ENCODE data around the gene MCF2L. TPM values are rescaled to one million over a fixed set of nuclear protein-coding genes. Genes with fewer than 3 reads are reported as not detected.

Gene MCF2L
- total RNA-seq, 1 donor from 2014 or later: under 0.01 TPM

DNA sequence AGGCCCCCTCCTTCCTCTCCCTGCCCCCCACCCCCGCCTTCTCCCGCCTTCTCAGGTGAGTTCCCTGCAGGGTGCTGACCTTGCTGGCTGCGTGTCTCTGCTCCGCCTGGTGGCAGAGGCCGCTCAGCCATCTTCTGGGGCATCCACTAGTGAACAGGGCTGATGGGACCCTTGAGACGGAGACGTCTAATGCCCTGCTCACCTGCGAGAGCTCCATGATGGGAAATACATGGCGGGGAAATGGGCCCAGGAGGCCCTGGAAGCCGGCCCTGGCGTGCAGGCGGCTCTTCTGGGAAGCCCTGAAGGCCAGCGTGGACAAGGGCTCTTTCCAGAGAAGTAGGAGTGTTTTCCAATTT is 121.4 kb downstream of the MCF2L start:
- no peaks in the 10 kb centered on the region for H3K36me3 ChIP-seq (ENCODE audit: control insufficient read depth, insufficient read depth, low read length)
- H3K27me3 ChIP-seq (ENCODE audit: control insufficient read depth, insufficient read depth, low read length): no peaks in the 10 kb centered on the region
- TF ChIP-seq, protein P1, sequence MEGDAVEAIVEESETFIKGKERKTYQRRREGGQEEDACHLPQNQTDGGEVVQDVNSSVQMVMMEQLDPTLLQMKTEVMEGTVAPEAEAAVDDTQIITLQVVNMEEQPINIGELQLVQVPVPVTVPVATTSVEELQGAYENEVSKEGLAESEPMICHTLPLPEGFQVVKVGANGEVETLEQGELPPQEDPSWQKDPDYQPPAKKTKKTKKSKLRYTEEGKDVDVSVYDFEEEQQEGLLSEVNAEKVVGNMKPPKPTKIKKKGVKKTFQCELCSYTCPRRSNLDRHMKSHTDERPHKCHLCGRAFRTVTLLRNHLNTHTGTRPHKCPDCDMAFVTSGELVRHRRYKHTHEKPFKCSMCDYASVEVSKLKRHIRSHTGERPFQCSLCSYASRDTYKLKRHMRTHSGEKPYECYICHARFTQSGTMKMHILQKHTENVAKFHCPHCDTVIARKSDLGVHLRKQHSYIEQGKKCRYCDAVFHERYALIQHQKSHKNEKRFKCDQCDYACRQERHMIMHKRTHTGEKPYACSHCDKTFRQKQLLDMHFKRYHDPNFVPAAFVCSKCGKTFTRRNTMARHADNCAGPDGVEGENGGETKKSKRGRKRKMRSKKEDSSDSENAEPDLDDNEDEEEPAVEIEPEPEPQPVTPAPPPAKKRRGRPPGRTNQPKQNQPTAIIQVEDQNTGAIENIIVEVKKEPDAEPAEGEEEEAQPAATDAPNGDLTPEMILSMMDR (IDR thresholded peaks at IDR 0.05; ENCODE audit: insufficient read depth, low read length, severe bottlenecking): no peak
- FAIRE-seq (no peak), DNase-seq (ENCODE audit: low read depth) (no peak)
- no peak overlapping the region for H3K4me3 ChIP-seq (ENCODE audit: low read depth, low read length)

DNA sequence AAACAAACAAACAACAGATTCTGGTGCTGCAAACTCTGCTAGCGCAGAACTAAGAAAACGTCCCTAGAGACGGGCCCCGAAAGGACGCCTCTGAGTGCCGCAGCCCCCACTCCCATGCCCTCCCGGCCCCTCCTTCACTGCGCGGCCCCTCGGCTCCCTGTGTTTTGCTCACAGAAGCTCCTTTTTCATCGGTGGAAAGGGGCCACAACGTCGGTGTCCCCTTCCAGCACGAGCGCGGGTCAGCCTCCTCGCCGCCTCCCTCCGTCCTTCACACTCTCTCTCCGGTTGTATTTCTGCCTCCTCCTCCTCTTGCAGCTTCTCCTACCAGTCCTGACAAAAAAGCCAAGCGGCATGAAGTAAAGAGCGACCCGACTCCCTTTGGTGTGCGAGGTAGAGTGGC is 121.8 kb downstream of the MCF2L start:
- Histone ChIP-seq H3K4me3 (ENCODE audit: low read depth, low read length) (no peak overlapping the region), H3K27me3 (ENCODE audit: control insufficient read depth, insufficient read depth, low read length) (no peaks in the 10 kb centered on the region), H3K36me3 (ENCODE audit: control insufficient read depth, insufficient read depth, low read length) (no peaks in the 10 kb centered on the region)
- DNase-seq (ENCODE audit: low read depth) (no peak), FAIRE-seq (no peak)
- TF ChIP-seq, protein P1 (IDR thresholded peaks at IDR 0.05; ENCODE audit: insufficient read depth, low read length, severe bottlenecking): no peak

DNA sequence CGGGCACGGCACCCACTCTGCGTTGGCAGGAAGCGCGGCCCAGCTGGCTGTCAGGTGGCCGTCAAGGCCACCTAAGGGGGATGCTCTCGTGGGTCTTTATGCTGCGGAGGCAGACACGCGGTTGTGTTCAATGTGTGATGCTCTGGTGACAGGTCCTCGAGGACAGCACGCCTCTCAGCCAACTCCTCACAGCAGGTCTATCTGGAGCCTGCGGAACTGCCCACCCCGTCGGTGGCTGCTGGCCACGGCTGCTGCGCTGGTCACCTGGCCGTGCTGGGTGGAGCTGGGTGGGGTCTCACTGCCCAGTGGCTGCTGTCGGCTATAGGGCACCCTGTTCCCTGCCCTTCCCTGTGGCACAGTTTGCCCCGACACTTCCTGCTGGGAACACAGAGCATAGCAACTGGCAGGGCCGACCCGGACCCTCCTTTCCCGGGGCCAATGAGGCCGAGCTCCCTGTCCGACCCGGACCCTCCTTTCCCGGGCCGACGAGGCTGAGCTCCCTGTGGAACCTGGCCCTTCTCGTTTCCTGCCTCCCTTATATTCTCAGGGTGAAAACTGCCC is 122.3 kb downstream of the MCF2L start:
- Histone ChIP-seq H3K36me3 (ENCODE audit: control insufficient read depth, insufficient read depth, low read length) (no peaks in the 10 kb centered on the region), H3K27me3 (ENCODE audit: control insufficient read depth, insufficient read depth, low read length) (no peaks in the 10 kb centered on the region), H3K4me3 (ENCODE audit: low read depth, low read length) (no peak overlapping the region)
- FAIRE-seq: no peak
- no peak for DNase-seq (ENCODE audit: low read depth)
- TF ChIP-seq, protein P1 (IDR thresholded peaks at IDR 0.05; ENCODE audit: insufficient read depth, low read length, severe bottlenecking): no peak

DNA sequence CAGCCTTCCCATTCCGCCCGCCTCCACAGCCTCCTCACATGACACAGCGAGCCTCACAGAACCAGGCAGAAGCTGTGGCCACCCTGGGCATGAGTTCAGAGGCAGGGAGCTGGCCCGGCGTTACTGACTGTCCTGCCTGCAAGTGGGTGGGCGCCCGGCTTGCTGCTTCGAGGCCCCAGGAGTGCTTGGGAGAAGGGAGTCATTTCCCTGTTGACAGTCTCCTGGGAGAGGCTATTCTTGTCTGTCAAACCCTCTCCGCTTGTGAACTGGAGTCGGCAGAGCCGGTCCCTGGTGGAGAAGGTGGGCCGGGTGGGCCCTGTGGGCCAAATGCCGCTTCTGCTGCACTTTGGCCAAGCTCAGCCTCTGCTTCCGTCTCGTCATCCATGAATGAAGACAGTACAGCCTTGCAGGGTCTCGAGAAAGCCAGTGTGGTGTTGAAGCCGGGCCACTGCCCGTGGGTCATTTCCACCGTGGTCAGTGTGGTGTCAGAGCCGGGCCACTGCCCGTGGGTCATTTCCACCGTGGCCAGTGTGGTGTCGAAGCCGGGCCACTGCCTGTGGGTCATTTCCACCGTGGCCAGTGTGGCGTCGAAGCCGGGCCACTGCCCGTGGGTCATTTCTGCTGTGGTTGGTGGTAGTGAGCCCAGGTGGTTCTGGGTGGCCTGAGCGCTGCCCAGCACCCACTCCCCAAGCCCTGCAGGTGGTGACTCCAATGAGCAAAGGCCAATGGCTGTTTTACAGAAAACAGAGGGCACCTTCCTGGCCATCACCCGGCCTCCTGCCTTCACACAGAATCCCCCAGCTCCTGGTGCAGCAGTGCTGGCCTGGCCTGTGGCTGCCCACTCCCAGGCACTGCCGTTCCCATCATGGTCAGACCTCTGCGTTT is 123.1 kb downstream of the MCF2L start:
- Histone ChIP-seq H3K4me3 (ENCODE audit: low read depth, low read length) (no peak overlapping the region), H3K36me3 (ENCODE audit: control insufficient read depth, insufficient read depth, low read length) (no peaks in the 10 kb centered on the region), H3K27me3 (ENCODE audit: control insufficient read depth, insufficient read depth, low read length) (no peaks in the 10 kb centered on the region)
- DNase-seq (ENCODE audit: low read depth) (no peak), FAIRE-seq (no peak)
- TF ChIP-seq, protein P1 (IDR thresholded peaks at IDR 0.05; ENCODE audit: insufficient read depth, low read length, severe bottlenecking): no peak

DNA sequence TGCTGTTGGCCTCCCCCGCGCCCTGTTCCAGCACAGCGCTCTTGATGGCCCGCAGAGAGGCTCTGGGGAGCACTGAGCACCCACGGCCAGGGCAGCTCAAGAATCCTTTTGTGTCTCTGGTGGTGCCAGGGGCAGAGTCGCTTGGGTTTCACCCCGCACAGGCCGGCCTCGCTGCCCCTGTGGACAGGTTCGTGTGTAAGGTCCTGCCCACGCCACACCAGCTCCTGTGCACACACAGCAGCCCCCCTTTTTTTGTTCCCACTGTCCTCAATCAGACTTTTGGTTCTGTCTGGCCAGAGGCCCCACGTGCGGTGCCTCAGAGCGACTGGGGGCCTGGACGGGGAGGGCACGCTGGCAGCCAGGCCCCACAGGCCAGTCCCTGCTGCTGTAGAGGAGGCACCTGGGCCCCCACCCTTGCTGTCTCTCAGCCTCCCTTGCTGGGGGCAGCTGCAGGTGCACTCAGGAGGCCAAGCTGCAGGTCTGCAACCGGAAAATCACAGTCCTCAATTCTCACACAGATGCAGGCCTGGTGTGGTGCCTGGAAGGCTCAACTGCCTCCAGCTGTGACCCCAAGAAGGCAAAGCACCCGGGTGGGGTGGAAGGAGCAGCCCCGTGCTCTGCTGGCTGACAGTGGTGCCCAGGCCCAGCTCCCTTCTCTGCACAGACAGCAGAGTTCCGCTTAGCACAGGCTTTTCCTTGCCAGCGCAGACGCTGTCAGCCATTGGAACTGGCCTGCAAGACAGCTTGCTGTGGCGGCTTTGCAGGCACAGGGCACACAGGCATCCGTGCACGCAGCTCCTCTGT is 124.0 kb downstream of the MCF2L start:
- Histone ChIP-seq H3K4me3 (ENCODE audit: low read depth, low read length) (no peak overlapping the region), H3K27me3 (ENCODE audit: control insufficient read depth, insufficient read depth, low read length) (no peaks in the 10 kb centered on the region), H3K36me3 (ENCODE audit: control insufficient read depth, insufficient read depth, low read length) (no peaks in the 10 kb centered on the region)
- no peak for FAIRE-seq
- no peak for DNase-seq (ENCODE audit: low read depth)
- TF ChIP-seq, protein P1 (IDR thresholded peaks at IDR 0.05; ENCODE audit: insufficient read depth, low read length, severe bottlenecking): no peak
